Effector CD8-positive, alpha-beta T cell (primary cell): ENCODE data around the gene GMFB.

ENCODE experiments used
- DNase-seq: peaks from one replicate; lab custom pipeline; 2025; lab: John Stamatoyannopoulos, UW
- total RNA-seq, 4 experiments: gene quantifications; one replicate each; lab custom pipeline; 2026; lab: John Stamatoyannopoulos, UW

Gene GMFB
- total RNA-seq: 40.8 to 48.2 (median 47.0) reads per million in 4 experiments

DNA sequence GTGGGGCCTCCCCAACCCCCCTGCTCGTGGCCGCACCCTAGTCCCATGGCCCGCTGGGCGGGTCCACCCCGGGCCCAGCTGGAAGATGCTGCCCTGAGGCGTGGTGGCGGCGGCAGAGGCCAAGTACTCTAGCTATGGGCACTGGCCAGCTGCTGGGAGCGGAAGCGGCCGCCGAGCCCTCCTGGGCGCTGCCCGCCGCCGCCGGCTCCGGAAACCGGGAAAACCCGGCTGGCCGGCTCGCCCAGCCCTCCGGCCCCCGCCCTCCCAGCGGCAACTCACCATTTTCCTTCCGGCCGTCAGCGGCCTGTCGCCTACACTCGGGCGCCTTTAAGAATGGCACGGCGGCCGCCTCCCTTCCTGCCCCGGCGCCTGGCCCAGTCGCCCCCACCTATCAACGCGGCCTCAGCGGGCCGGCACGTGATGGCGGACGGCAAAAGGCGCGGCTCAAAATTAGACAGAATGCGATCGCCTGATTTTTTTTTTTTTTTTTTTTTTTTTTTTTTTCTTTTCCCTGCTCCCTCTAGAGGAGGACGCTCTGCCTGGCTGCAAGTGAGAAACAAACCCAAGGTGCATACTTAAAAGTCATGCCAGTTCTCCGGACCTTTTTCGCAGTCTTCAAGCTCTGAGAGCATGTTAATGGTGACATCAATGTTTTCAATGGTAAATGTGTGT, at the start of gene GMFB:
Gene GMFB (minus strand): TSS at position 335 of the 672 bp plus-strand sequence. CDS start 53 bp downstream, at position 282.
- peak; percentile 82 for DNase-seq

- no peak for DNase-seq
Observed at GRCh38 chr14:54538055-54538454, 49.3 kb upstream of the GMFB start.

GRCh38 chr14:54537651-54538050, 48.9 kb upstream of the GMFB start:
- DNase-seq: no peak

DNA sequence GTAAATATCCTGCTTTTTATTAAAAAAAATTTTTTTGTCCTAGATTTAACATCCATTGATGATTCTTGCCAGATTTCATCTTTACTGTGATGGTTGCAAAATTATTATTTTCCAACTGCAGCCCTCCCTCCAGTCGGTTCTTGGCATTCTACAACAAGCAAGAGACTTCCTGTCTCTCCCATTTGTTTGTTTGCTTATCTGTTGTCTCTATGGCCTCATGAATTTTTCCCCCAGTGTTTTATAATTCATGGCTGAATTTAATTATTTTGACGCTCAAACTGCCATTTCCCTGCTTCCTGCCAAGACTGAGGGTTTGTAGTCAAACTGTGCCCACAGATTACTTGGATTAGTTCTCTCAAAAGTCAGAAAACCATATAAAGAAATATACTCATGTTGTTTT, 46.9 kb upstream of the GMFB start:
- DNase-seq: no peak

DNA sequence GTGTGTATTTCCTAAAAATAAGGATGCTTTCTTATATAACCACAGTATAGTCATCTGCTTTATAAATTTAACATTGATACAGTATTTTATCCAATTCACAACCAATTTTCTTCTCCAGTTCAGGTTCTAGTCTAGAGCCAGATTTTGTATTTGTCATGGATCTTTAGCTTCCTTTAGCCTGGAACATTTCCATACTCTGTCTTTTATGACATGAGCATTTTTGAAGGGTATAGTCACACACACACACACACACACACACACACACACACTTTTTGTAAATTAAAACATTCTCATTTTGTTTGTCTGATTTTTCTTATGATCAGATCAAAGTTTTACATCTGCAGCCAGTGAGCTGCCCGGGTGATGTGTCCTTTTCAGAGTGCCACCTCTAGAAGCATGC, 46.3 kb upstream of the GMFB start:
- DNase-seq: no peak

GRCh38 chr14:54533100-54533499, 44.3 kb upstream of the GMFB start:
- no peak for DNase-seq

- no peak for DNase-seq
Observed at GRCh38 chr14:54532111-54533012, 43.6 kb upstream of the GMFB start.

GRCh38 chr14:54529811-54530210, 41.0 kb upstream of the GMFB start:
- DNase-seq: no peak

DNA sequence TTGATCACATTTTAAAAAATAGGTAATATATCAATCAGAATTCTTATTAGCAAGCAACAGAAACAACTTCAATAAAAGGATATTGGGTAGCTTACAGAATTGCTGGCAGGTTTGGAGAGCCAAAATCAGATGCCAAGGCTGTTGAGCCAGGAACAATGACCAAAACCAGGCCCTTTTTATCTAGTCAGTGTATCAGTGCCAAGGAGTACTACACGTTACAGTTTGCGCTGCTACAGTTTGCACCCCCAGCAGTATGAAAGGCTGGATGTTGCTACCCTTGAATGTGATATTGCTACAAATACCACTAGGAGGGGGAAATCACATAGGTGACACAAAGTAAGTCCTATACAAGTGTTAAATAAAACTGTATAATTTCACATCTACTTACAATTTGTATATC, 40.2 kb upstream of the GMFB start:
- DNase-seq: no peak

GRCh38 chr14:54524410-54524809, 35.6 kb upstream of the GMFB start:
- no peak for DNase-seq

DNA sequence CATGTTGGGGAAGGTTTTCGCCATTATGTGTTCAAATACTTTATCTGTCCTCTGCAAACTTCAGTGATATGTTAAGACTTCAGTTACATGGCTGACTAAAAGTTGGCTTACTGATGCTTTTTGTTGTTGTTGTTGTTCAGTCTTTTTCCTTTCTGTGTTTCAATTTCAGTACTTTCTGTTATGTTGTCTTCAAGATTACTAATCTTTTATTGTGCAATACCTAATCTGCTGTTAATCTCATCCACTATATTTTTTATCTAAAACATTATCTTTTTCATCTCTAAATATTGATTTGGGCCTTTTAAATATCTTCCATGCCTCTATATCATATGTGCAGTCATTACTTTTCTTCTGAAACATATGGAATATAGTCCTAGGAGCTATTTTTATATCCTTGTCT, 27.9 kb upstream of the GMFB start:
- no peak for DNase-seq

- no peak for DNase-seq
Observed at GRCh38 chr14:54515670-54516069, 26.9 kb upstream of the GMFB start.

DNA sequence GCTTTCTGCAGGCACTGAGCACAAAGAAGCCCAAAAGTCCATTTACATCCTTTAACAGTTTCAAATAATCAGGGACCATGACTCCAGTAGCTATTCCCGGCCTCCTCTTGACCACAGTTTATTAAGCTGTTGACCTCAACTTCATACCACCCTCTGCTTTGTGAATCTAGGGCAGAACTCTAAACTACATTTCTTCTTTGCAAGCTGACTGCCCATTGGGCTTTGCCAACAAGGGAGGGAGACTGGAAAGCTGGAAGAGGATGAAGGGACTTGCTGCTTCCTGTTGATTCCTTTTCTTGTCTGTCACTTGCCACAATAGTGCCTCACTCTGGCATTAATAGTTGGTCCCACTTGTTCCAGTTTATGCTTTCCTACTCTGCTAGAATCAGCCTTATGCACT, 23.6 kb upstream of the GMFB start:
- no peak for DNase-seq

DNA sequence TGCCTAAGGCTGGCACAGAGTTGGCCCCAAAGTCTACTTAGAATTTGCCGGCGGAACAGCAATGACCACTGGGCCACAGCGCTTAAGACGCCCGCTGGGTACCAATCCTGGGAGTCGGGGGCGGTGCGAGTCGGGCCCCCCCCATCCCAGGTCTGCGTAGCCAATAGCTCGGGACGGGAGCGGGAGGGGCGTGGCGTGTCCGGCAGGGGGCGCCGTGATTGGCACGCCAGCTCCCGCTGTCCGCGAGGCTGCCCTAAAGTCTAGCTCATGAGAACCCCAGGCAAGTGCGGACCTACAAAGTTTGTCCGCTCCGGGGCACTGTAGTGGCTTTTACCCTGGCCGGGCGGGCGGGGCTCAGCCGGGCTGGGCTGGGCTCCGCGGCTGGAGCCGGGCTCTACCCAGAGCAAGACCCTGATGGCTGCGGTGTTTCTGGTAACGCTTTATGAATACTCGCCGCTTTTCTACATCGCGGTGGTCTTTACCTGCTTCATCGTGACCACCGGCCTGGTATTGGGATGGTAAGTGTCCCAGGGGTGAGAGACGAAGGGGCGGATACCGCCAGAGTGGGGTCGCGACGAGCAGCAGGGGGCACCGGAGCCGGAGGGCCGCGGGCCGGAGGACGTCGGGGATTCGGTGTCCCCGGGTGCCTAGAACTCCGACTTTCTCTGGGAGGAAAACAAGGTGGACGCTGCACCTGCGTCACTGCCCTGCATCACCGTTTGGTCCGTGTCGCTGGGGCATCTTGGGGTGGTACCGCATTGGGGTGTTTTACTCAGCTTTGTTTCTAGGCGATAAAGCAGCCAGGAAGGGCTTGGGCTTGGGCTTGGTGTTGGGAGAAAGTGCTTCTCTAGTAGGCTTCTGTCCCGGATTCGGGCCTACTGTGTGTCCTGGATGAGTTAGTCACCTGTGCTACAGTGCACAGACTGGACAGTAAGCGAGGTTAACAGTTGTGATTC, 21.0 kb upstream of the GMFB start, which contains the start of gene CGRRF1:
Gene CGRRF1 (plus strand): TSS at position 361 of the 956 bp plus-strand sequence. CDS start 54 bp downstream, at position 415.
- peak; percentile 93 for DNase-seq

- DNase-seq: no peak
Observed at GRCh38 chr14:54503486-54503885, 14.7 kb upstream of the GMFB start.

- DNase-seq: no peak
Observed at GRCh38 chr14:54502602-54503001, 13.8 kb upstream of the GMFB start.

DNA sequence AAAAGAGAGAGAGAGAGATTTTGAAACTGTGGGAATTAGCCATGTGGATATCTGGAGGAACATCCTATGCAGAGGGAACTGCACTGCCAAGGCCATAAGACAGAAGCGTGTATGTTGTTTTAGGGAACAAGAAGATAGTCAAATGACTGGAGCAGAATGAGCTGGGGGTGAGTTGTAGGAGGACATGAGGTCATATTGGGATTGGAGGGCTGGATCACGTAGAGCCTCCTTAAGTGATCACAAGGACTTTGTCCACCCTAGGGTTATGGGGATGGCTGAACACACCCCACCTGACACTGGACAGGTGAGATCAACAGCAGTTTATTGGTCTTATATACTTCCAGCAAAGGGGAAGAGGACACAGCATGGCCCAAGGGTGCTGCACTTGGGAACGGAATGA, 12.7 kb upstream of the GMFB start:
- DNase-seq: no peak

DNA sequence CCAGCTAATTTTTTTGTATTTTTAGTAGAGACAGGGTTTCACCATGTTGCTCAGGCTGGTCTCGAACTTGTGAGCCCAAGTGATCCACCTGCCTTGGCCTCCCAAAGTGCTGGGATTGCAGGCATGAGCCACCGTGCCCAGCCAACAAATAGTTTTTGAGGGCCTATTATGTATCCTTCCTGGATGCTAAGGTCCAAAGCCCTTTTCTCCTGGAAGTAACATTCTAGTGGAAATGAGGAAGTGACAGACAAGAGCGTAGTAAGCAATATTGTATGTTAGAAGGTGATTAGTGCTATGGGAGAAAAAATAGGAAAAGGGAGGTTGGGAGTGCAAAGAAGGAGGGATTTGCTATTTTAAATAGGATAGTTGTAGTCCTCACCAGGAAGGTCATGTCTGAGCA, 12.0 kb upstream of the GMFB start:
- no peak for DNase-seq

- no peak for DNase-seq
Observed at GRCh38 chr14:54498579-54498978, 9.8 kb upstream of the GMFB start.

DNA sequence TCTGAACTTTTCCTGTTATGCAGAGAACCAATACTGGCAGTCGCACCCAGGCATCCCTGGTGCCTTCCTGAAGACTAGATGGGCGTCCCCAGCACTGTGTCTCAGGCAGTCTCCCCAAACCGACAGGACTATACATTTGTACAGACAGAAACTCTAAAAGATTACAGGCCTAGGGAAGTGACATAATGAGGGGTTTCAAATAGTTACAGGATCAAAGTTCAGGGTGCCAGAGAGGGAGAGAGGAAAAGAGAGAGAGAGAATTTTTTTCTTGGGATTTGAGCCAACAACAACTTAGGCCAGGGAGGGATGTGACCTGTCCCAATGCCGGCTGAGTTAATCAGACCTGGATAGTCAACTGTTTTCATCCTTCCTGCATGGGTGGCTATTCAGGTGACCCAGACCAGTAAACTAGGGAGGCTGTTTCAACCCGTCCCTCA, 9.3 kb upstream of the GMFB start:
- no peak for DNase-seq

DNA sequence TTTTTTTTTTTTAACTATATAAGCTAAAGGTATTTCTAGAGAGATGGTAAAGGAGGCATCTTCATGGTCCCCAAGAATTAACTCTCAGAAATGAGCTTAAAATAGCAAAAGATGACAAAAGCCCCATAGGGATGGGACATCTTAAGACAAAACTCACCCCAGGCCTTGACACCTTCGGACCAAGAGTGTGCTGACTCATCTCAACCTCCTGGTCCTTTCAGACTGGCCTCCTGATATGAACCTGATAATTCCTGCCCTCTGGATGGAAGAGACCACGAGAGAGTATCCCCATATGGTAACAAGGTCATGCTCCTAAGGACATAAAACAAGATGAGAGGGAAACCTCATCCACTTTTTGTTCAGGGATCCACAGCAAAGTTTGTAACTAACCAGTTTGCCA, 8.4 kb upstream of the GMFB start:
- DNase-seq: no peak

DNA sequence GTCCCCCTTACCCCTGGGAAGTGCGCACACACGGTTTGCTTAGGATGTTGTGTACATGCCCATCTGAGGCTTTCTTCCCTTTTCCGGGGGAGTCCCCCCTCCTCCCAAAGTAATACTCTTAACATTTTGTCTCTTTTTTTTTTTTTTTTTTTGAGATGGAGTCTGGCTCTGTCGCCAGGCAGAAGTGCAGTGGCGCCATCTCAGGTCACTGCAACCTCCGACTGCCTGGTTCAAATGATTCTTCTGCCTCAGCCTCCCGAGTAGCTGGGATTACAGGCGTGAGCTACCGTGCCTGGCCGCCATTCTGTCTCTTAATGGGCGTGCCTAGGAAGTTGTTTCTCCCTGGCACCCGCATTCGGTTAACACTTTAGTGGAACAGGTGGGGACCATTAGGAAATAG, 4.5 kb upstream of the GMFB start:
- no peak for DNase-seq
